ENCODE results near the gene CATSPER3.

CATSPER3 gene

GRCh38 chr5:134948911-134949310 lies 18.8 kb upstream of the CATSPER3 start:
- Histone ChIP-seq H3K27me3 (ENCODE audit: control insufficient read depth, insufficient read depth, low read length) (no peaks in the 10 kb centered on the region), H3K9ac (ENCODE audit: low read length) (no peak overlapping the region), H3K36me3 (ENCODE audit: control insufficient read depth, insufficient read depth, low read length) (no peaks in the 10 kb centered on the region), H3K4me3 (ENCODE audit: low read length) (no peak overlapping the region), H3K4me1 (ENCODE audit: control insufficient read depth, insufficient read depth, low read length) (no peaks in the 10 kb centered on the region), H3K27ac (ENCODE audit: low read depth, low read length) (no peak overlapping the region)

GRCh38 chr5:134949316-134949715 lies 18.4 kb upstream of the CATSPER3 start:
- H3K9ac ChIP-seq (ENCODE audit: low read length), result no peak overlapping the region
- no peaks in the 10 kb centered on the region for H3K27me3 ChIP-seq (ENCODE audit: control insufficient read depth, insufficient read depth, low read length)
- H3K4me1 ChIP-seq (ENCODE audit: control insufficient read depth, insufficient read depth, low read length), result no peaks in the 10 kb centered on the region
- no peaks in the 10 kb centered on the region for H3K36me3 ChIP-seq (ENCODE audit: control insufficient read depth, insufficient read depth, low read length)
- H3K4me3 ChIP-seq (ENCODE audit: low read length), result no peak overlapping the region
- no peak overlapping the region for H3K27ac ChIP-seq (ENCODE audit: low read depth, low read length)

GRCh38 chr5:134957920-134958608 lies 9.6 kb upstream of the CATSPER3 start:
- no peaks in the 10 kb centered on the region for H3K4me1 ChIP-seq (ENCODE audit: control insufficient read depth, insufficient read depth, low read length)
- H3K9ac ChIP-seq (ENCODE audit: low read length), result no peak overlapping the region

GRCh38 chr5:134958755-134959154 lies 9.0 kb upstream of the CATSPER3 start:
- no peaks in the 10 kb centered on the region for H3K27me3 ChIP-seq (ENCODE audit: control insufficient read depth, insufficient read depth, low read length)
- peaks cover 3% of the 10 kb centered on the region for H3K36me3 ChIP-seq (ENCODE audit: control insufficient read depth, insufficient read depth, low read length)
- H3K4me3 ChIP-seq (ENCODE audit: low read length), result no peak overlapping the region
- H3K9ac ChIP-seq (ENCODE audit: low read length), result no peak overlapping the region
- no peak overlapping the region for H3K27ac ChIP-seq (ENCODE audit: low read depth, low read length)
- no peaks in the 10 kb centered on the region for H3K4me1 ChIP-seq (ENCODE audit: control insufficient read depth, insufficient read depth, low read length)

More at GRCh38 chr5:134957920-134958608, 9.6 kb upstream of the CATSPER3 start:
- H3K4me3 ChIP-seq (ENCODE audit: low read length), result no peak overlapping the region
- no peaks in the 10 kb centered on the region for H3K27me3 ChIP-seq (ENCODE audit: control insufficient read depth, insufficient read depth, low read length)
- no peak overlapping the region for H3K27ac ChIP-seq (ENCODE audit: low read depth, low read length)
- H3K36me3 ChIP-seq (ENCODE audit: control insufficient read depth, insufficient read depth, low read length), result peaks cover 3% of the 10 kb centered on the region

GRCh38 chr5:134963098-134963497 lies 4.6 kb upstream of the CATSPER3 start:
- H3K36me3 ChIP-seq (ENCODE audit: control insufficient read depth, insufficient read depth, low read length), result peaks cover 3% of the 10 kb centered on the region

GRCh38 chr5:134964359-134965270 lies 3.1 kb upstream of the CATSPER3 start:
- H3K9ac ChIP-seq (ENCODE audit: low read length), result no peak overlapping the region
- no peak overlapping the region for H3K27ac ChIP-seq (ENCODE audit: low read depth, low read length)
- H3K36me3 ChIP-seq (ENCODE audit: control insufficient read depth, insufficient read depth, low read length), result peaks cover 3% of the 10 kb centered on the region
- H3K27me3 ChIP-seq (ENCODE audit: control insufficient read depth, insufficient read depth, low read length), result no peaks in the 10 kb centered on the region
- H3K4me1 ChIP-seq (ENCODE audit: control insufficient read depth, insufficient read depth, low read length), result no peaks in the 10 kb centered on the region
- H3K4me3 ChIP-seq (ENCODE audit: low read length), result no peak overlapping the region

More at GRCh38 chr5:134963098-134963497, 4.6 kb upstream of the CATSPER3 start:
- no peak overlapping the region for H3K9ac ChIP-seq (ENCODE audit: low read length)
- H3K27ac ChIP-seq (ENCODE audit: low read depth, low read length), result no peak overlapping the region
- no peaks in the 10 kb centered on the region for H3K27me3 ChIP-seq (ENCODE audit: control insufficient read depth, insufficient read depth, low read length)
- no peaks in the 10 kb centered on the region for H3K4me1 ChIP-seq (ENCODE audit: control insufficient read depth, insufficient read depth, low read length)
- no peak overlapping the region for H3K4me3 ChIP-seq (ENCODE audit: low read length)

GRCh38 chr5:134965271-134965825 lies 2.4 kb upstream of the CATSPER3 start:
- Histone ChIP-seq H3K4me3 (ENCODE audit: low read length) (no peak overlapping the region), H3K4me1 (ENCODE audit: control insufficient read depth, insufficient read depth, low read length) (no peaks in the 10 kb centered on the region), H3K27ac (ENCODE audit: low read depth, low read length) (no peak overlapping the region), H3K27me3 (ENCODE audit: control insufficient read depth, insufficient read depth, low read length) (no peaks in the 10 kb centered on the region), H3K9ac (ENCODE audit: low read length) (no peak overlapping the region), H3K36me3 (ENCODE audit: control insufficient read depth, insufficient read depth, low read length) (peaks cover 3% of the 10 kb centered on the region)

- no peaks in the 10 kb centered on the region for H3K36me3 ChIP-seq (ENCODE audit: control insufficient read depth, insufficient read depth, low read length)
- H3K4me1 ChIP-seq (ENCODE audit: control insufficient read depth, insufficient read depth, low read length), result no peaks in the 10 kb centered on the region
- no peak overlapping the region for H3K27ac ChIP-seq (ENCODE audit: low read depth, low read length)
- H3K27me3 ChIP-seq (ENCODE audit: control insufficient read depth, insufficient read depth, low read length), result no peaks in the 10 kb centered on the region
- H3K9ac ChIP-seq (ENCODE audit: low read length), result no peak overlapping the region
- no peak overlapping the region for H3K4me3 ChIP-seq (ENCODE audit: low read length)
These were observed 348 bp downstream of the CATSPER3 start for GRCh38 chr5:134968055-134968454.

GRCh38 chr5:134969166-134969565 lies 1.5 kb downstream of the CATSPER3 start:
- no peaks in the 10 kb centered on the region for H3K36me3 ChIP-seq (ENCODE audit: control insufficient read depth, insufficient read depth, low read length)
- no peaks in the 10 kb centered on the region for H3K4me1 ChIP-seq (ENCODE audit: control insufficient read depth, insufficient read depth, low read length)
- no peak overlapping the region for H3K4me3 ChIP-seq (ENCODE audit: low read length)
- H3K27ac ChIP-seq (ENCODE audit: low read depth, low read length), result no peak overlapping the region
- H3K27me3 ChIP-seq (ENCODE audit: control insufficient read depth, insufficient read depth, low read length), result no peaks in the 10 kb centered on the region
- no peak overlapping the region for H3K9ac ChIP-seq (ENCODE audit: low read length)

- Histone ChIP-seq H3K36me3 (ENCODE audit: control insufficient read depth, insufficient read depth, low read length) (no peaks in the 10 kb centered on the region), H3K9ac (ENCODE audit: low read length) (no peak overlapping the region), H3K4me1 (ENCODE audit: control insufficient read depth, insufficient read depth, low read length) (no peaks in the 10 kb centered on the region), H3K27me3 (ENCODE audit: control insufficient read depth, insufficient read depth, low read length) (no peaks in the 10 kb centered on the region), H3K27ac (ENCODE audit: low read depth, low read length) (no peak overlapping the region), H3K4me3 (ENCODE audit: low read length) (no peak overlapping the region)
These were observed 7.5 kb downstream of the CATSPER3 start for GRCh38 chr5:134975078-134975715.

- H3K4me1 ChIP-seq (ENCODE audit: control insufficient read depth, insufficient read depth, low read length), result no peaks in the 10 kb centered on the region
- H3K4me3 ChIP-seq (ENCODE audit: low read length), result no peak overlapping the region
- H3K27ac ChIP-seq (ENCODE audit: low read depth, low read length), result no peak overlapping the region
- no peak overlapping the region for H3K9ac ChIP-seq (ENCODE audit: low read length)
- H3K27me3 ChIP-seq (ENCODE audit: control insufficient read depth, insufficient read depth, low read length), result no peaks in the 10 kb centered on the region
- no peaks in the 10 kb centered on the region for H3K36me3 ChIP-seq (ENCODE audit: control insufficient read depth, insufficient read depth, low read length)
These were observed 8.1 kb downstream of the CATSPER3 start for GRCh38 chr5:134975843-134976242.

GRCh38 chr5:134976841-134977240 lies 9.1 kb downstream of the CATSPER3 start:
- H3K4me1 ChIP-seq (ENCODE audit: control insufficient read depth, insufficient read depth, low read length), result no peaks in the 10 kb centered on the region
- H3K27me3 ChIP-seq (ENCODE audit: control insufficient read depth, insufficient read depth, low read length), result no peaks in the 10 kb centered on the region
- no peak overlapping the region for H3K27ac ChIP-seq (ENCODE audit: low read depth, low read length)
- no peak overlapping the region for H3K9ac ChIP-seq (ENCODE audit: low read length)
- no peaks in the 10 kb centered on the region for H3K36me3 ChIP-seq (ENCODE audit: control insufficient read depth, insufficient read depth, low read length)
- no peak overlapping the region for H3K4me3 ChIP-seq (ENCODE audit: low read length)

Data from rectal smooth muscle tissue (tissue), 1 donor.